ENCODE measurements around the gene PUSL1. TPM values are rescaled to one million over a fixed set of nuclear protein-coding genes. Genes with fewer than 3 reads are reported as not detected.

The PUSL1 gene
- total RNA-seq, 1 experiment from 2014 or later: 18.9 TPM

DNA sequence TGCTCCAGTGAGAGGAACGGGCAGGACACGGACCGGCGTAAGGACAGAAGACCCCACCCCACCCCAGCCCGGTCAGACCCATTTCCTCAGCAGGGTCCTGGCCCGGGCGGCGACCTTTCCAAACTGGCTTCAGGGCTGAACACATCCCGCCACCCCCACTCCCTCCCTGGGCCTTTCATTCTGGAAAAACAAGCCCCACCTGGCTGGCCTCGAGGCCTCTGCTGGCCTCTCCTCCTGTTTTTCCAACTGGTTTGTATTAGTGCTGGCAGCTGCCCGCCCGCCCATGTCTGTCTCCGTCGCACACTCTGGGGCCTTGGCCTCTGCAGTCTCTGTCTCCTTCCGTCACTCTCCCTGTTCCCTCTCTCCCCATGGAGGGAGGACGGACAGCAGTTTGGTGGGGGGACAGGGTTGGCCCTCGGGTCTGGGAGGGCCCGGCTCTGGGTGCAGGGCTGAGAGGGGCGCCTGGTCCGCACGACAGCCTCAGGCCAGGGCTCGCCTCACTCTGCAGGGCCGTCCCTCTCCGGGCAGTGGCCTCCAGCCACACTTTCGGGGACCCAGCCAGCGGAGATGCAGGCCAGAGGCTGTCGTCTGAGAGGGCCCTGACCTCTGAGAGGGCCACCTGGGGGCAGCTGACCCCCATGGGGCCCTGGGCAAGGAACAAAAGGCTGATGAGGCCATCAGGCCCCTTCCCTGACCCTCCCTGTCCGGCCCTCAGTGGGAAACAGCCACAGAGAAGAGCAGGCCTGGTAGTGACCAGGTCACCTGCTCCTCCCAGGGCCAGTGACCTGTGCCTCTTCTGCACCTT lies 51.5 kb downstream of the PUSL1 start:
- intact Hi-C loops (cut with micrococcal nuclease; ENCODE audit: unreplicated experiment): no loop called here
- no peaks in the 10 kb centered on the region for H3K79me2 ChIP-seq (ENCODE audit: low read depth)
- H3K4me2 ChIP-seq: peak overlapping the region; percentile 62
- CTCF ChIA-PET: no interaction called here
- H3K9me2 ChIP-seq (ENCODE audit: insufficient read depth): no peaks in the 10 kb centered on the region
- peaks cover 28% of the 10 kb centered on the region; the same call in 1 of the 2 replicates for H3F3A ChIP-seq (ENCODE audit: insufficient read depth, low read depth)
- no peaks in the 10 kb centered on the region for H4K20me1 ChIP-seq (ENCODE audit: insufficient read depth)
- no TSS peak for BruUV-seq (replicated peaks)
- TF ChIP-seq, protein P1, sequence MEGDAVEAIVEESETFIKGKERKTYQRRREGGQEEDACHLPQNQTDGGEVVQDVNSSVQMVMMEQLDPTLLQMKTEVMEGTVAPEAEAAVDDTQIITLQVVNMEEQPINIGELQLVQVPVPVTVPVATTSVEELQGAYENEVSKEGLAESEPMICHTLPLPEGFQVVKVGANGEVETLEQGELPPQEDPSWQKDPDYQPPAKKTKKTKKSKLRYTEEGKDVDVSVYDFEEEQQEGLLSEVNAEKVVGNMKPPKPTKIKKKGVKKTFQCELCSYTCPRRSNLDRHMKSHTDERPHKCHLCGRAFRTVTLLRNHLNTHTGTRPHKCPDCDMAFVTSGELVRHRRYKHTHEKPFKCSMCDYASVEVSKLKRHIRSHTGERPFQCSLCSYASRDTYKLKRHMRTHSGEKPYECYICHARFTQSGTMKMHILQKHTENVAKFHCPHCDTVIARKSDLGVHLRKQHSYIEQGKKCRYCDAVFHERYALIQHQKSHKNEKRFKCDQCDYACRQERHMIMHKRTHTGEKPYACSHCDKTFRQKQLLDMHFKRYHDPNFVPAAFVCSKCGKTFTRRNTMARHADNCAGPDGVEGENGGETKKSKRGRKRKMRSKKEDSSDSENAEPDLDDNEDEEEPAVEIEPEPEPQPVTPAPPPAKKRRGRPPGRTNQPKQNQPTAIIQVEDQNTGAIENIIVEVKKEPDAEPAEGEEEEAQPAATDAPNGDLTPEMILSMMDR (conservative IDR thresholded peaks at IDR 0.05): no peak
- no peak for TF ChIP-seq EZH2 (IDR thresholded peaks at IDR 0.05; ENCODE audit: low read depth)
- H3K4me3 ChIP-seq: no peak overlapping the region
- H2AFZ ChIP-seq: no peak overlapping the region
- POLR2A ChIA-PET (ENCODE audit: unreplicated experiment): interaction anchor here (0.6 to 0.8 kb wide), 2 partner anchors 15 to 535 kb away, joined by 3 to 8 read pairs; partner anchors contain the start of gene AURKAIP1
- H3K27me3 ChIP-seq (ENCODE audit: insufficient read depth, low read depth): no peaks in the 10 kb centered on the region
- peak; percentile 10 to 46 for DNase-seq
- H3K4me1 ChIP-seq (replicated peaks; ENCODE audit: insufficient read depth): peaks cover 34% of the 10 kb centered on the region
- H3K36me3 ChIP-seq (ENCODE audit: low read depth): no peaks in the 10 kb centered on the region
- no peaks in the 10 kb centered on the region for H3K9me3 ChIP-seq (ENCODE audit: insufficient read depth, low read depth)
- 0 out of 2 replicates have a peak overlapping the region, but pooled peaks have one; percentile 19 for H3K27ac ChIP-seq

DNA sequence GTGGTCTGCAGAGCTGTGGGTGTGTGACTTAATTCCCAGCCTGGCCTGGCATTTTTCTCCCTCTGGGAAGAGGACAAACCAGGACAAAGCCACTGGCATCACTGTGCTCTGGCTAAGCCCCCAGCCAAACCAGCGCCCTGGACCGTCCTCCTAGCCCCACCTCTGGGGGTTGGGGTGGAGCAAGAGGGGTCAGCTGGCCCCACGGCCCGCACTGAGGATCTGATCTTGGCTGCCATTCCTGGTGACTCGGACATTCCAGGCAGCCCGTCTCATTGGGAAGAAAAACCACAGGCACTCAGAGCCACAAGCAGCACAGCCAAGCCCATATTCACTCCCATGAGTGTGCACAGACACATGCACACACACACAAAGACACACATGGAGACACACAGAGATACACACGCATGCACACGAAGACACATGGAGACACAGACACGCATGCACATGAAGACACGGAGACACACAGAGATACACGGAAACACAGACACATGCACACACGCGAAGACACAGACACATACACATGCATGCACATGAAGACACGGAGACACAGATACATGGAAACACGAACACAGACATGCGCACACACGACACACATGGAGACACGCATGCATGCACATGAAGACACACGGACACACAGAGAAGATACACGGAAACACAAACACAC lies 52.2 kb downstream of the PUSL1 start:
- CTCF ChIA-PET: no interaction called here
- POLR2A ChIA-PET (ENCODE audit: unreplicated experiment): interaction anchor here (0.6 to 0.8 kb wide), 2 partner anchors 14 to 77 kb away, joined by 4 to 8 read pairs; partner anchors contain the start of gene AURKAIP1
- TF ChIP-seq, protein P1 (conservative IDR thresholded peaks at IDR 0.05): no peak
- no peak for TF ChIP-seq EZH2 (IDR thresholded peaks at IDR 0.05; ENCODE audit: low read depth)
- Histone ChIP-seq H3K4me3 (no peak overlapping the region), H3K27ac (peak overlapping the region; percentile 24; the same call in 1 of the 2 replicates), H3K79me2 (ENCODE audit: low read depth) (no peaks in the 10 kb centered on the region), H3K36me3 (ENCODE audit: low read depth) (no peaks in the 10 kb centered on the region), H3K4me1 (replicated peaks; ENCODE audit: insufficient read depth) (peaks cover 34% of the 10 kb centered on the region), H3K9me3 (ENCODE audit: insufficient read depth, low read depth) (no peaks in the 10 kb centered on the region), H3K27me3 (ENCODE audit: insufficient read depth, low read depth) (no peaks in the 10 kb centered on the region), H3K9me2 (ENCODE audit: insufficient read depth) (no peaks in the 10 kb centered on the region), H2AFZ (no peak overlapping the region), H3K4me2 (peak overlapping the region; percentile 62), H3F3A (ENCODE audit: insufficient read depth, low read depth) (peaks cover 29% of the 10 kb centered on the region; the same call in 1 of the 2 replicates), H4K20me1 (ENCODE audit: insufficient read depth) (no peaks in the 10 kb centered on the region)
- intact Hi-C loops (cut with micrococcal nuclease; ENCODE audit: unreplicated experiment): no loop called here
- DNase-seq: peak; percentile 78 to 91
- no TSS peak for BruUV-seq (replicated peaks)

Small RNA genes within 50 kb of the gene (microRNA-seq; reads per million reads assigned to microRNA genes)
- gene MIR6726 (ENCODE audit: borderline number of aligned reads, borderline replicate concordance) (6.1 reads per million), gene MIR6727 (ENCODE audit: borderline number of aligned reads, borderline replicate concordance) (not detected), gene MIR6808 (ENCODE audit: borderline number of aligned reads, borderline replicate concordance) (not detected)

Other genes starting within 250 kb of the PUSL1 start
- gene RNF223, start 234.3 kb upstream of the PUSL1 start, total RNA-seq (2021): 3.2 and 3.6 TPM in 2 replicates
- 26.6 and 31.1 TPM in 2 replicates for gene C1orf159, start 192.5 kb upstream of the PUSL1 start, total RNA-seq (2021)
- 4.0 and 5.8 TPM in 2 replicates for gene TTLL10, start 134.7 kb upstream of the PUSL1 start, total RNA-seq (2021)
- 6.9 and 14.1 TPM in 2 replicates for gene TNFRSF18, start 102.0 kb upstream of the PUSL1 start, total RNA-seq (2021)
- 0.20 and 0.38 TPM in 2 replicates for gene TNFRSF4, start 94.4 kb upstream of the PUSL1 start, total RNA-seq (2021)
- 133 and 139 TPM in 2 replicates for gene SDF4, start 76.6 kb upstream of the PUSL1 start, total RNA-seq (2021)
- 16.2 and 20.8 TPM in 2 replicates for gene B3GALT6, start 76.4 kb upstream of the PUSL1 start, total RNA-seq (2021)
- 5.2 and 11.8 TPM in 2 replicates for gene C1QTNF12, start 61.9 kb upstream of the PUSL1 start, total RNA-seq (2021)
- gene UBE2J2, start 34.7 kb upstream of the PUSL1 start, total RNA-seq (2021): 54.2 and 55.0 TPM in 2 replicates
- 4.2 and 4.3 TPM in 2 replicates for gene SCNN1D, start 28.2 kb upstream of the PUSL1 start, total RNA-seq (2021)
- gene ACAP3, start 667 bp upstream of the PUSL1 start, total RNA-seq (2021): 53.5 and 54.8 TPM in 2 replicates
- gene INTS11, start 16.1 kb downstream of the PUSL1 start, total RNA-seq (2021): 130 and 150 TPM in 2 replicates
- 33.7 and 37.0 TPM in 2 replicates for gene CPTP, start 16.2 kb downstream of the PUSL1 start, total RNA-seq (2021)
- 0.57 and 1.2 TPM in 2 replicates for gene TAS1R3, start 22.7 kb downstream of the PUSL1 start, total RNA-seq (2021)
- 95.8 and 98.4 TPM in 2 replicates for gene DVL1, start 40.8 kb downstream of the PUSL1 start, total RNA-seq (2021)
- 0.55 and 0.80 TPM in 2 replicates for gene MXRA8, start 50.0 kb downstream of the PUSL1 start, total RNA-seq (2021)
- gene AURKAIP1, start 66.6 kb downstream of the PUSL1 start, total RNA-seq (2021): 164 and 210 TPM in 2 replicates
- gene CCNL2, start 90.7 kb downstream of the PUSL1 start, total RNA-seq (2021): 162 and 183 TPM in 2 replicates
- 90.5 and 90.8 TPM in 2 replicates for gene MRPL20, start 98.7 kb downstream of the PUSL1 start, total RNA-seq (2021)
- 14.7 and 18.9 TPM in 2 replicates for gene ANKRD65, start 112.7 kb downstream of the PUSL1 start, total RNA-seq (2021)
- gene VWA1, start 127.1 kb downstream of the PUSL1 start, total RNA-seq (2021): 56.6 and 65.9 TPM in 2 replicates
- 4.0 and 4.2 TPM in 2 replicates for gene ATAD3C, start 141.1 kb downstream of the PUSL1 start, total RNA-seq (2021)
- 28.5 and 32.8 TPM in 2 replicates for gene ATAD3B, start 163.2 kb downstream of the PUSL1 start, total RNA-seq (2021)
- gene ATAD3A, start 203.6 kb downstream of the PUSL1 start, total RNA-seq (2021): 36.6 and 43.6 TPM in 2 replicates
- gene TMEM240, start 232.0 kb downstream of the PUSL1 start, total RNA-seq (2021): 4.4 and 8.3 TPM in 2 replicates